ENCODE measurements around the gene COL27A1. TPM values are rescaled to one million over a fixed set of nuclear protein-coding genes. Genes with fewer than 3 reads are reported as not detected.
"Not testable (repeated sequence)": the region's sequence is repeated elsewhere in the genome, so short reads cannot be mapped to it uniquely, and the experiment has no call there.

The COL27A1 gene
- total RNA-seq, 2 experiments from 2014 or later = 11.4 to 12.2 TPM

- DNase-seq = no peak
- Mint-ChIP-seq H3K4me3 (no peak overlapping the region), H3K27me3 (no peaks in the 10 kb centered on the region), H3K27ac (no peak overlapping the region), H3K9me3 (peaks cover 6% of the 10 kb centered on the region), H3K4me1 (no peaks in the 10 kb centered on the region), H3K36me3 (peaks cover 3% of the 10 kb centered on the region)
Observed at GRCh38 chr9:114190563-114190905, 35.2 kb downstream of the COL27A1 start.

GRCh38 chr9:114191402-114191801, 36.1 kb downstream of the COL27A1 start:
- DNase-seq, H3K4me3 Mint-ChIP-seq, H3K27ac Mint-ChIP-seq, H3K27me3 Mint-ChIP-seq, H3K36me3 Mint-ChIP-seq, H3K9me3 Mint-ChIP-seq, H3K4me1 Mint-ChIP-seq: not testable (repeated sequence)

GRCh38 chr9:114192539-114192938, 37.2 kb downstream of the COL27A1 start:
- peaks cover 6% of the 10 kb centered on the region for H3K9me3 Mint-ChIP-seq
- no peak overlapping the region for H3K4me3 Mint-ChIP-seq
- DNase-seq = no peak
- H3K4me1 Mint-ChIP-seq = no peaks in the 10 kb centered on the region
- H3K27ac Mint-ChIP-seq = no peak overlapping the region
- H3K27me3 Mint-ChIP-seq = no peaks in the 10 kb centered on the region
- peaks cover 3% of the 10 kb centered on the region for H3K36me3 Mint-ChIP-seq

GRCh38 chr9:114193090-114193489, 37.8 kb downstream of the COL27A1 start:
- Mint-ChIP-seq H3K4me1 (no peaks in the 10 kb centered on the region), H3K27me3 (no peaks in the 10 kb centered on the region), H3K9me3 (peaks cover 6% of the 10 kb centered on the region), H3K36me3 (peaks cover 3% of the 10 kb centered on the region), H3K27ac (no peak overlapping the region), H3K4me3 (no peak overlapping the region)
- no peak for DNase-seq

- H3K27ac Mint-ChIP-seq = no peak overlapping the region
- H3K27me3 Mint-ChIP-seq = no peaks in the 10 kb centered on the region
- H3K4me3 Mint-ChIP-seq = no peak overlapping the region
- no peaks in the 10 kb centered on the region for H3K9me3 Mint-ChIP-seq
- no peaks in the 10 kb centered on the region for H3K4me1 Mint-ChIP-seq
- no peaks in the 10 kb centered on the region for H3K36me3 Mint-ChIP-seq
- no peak for DNase-seq
Observed at GRCh38 chr9:114196117-114196516, 40.8 kb downstream of the COL27A1 start.

GRCh38 chr9:114196979-114197622, 41.8 kb downstream of the COL27A1 start:
- DNase-seq = no peak
- no peaks in the 10 kb centered on the region for H3K4me1 Mint-ChIP-seq
- no peak overlapping the region for H3K4me3 Mint-ChIP-seq
- H3K9me3 Mint-ChIP-seq = no peaks in the 10 kb centered on the region
- no peaks in the 10 kb centered on the region for H3K36me3 Mint-ChIP-seq
- no peaks in the 10 kb centered on the region for H3K27me3 Mint-ChIP-seq
- H3K27ac Mint-ChIP-seq = no peak overlapping the region

- DNase-seq = no peak
- no peaks in the 10 kb centered on the region for H3K36me3 Mint-ChIP-seq
- no peaks in the 10 kb centered on the region for H3K9me3 Mint-ChIP-seq
- no peaks in the 10 kb centered on the region for H3K4me1 Mint-ChIP-seq
- no peak overlapping the region for H3K27ac Mint-ChIP-seq
- H3K4me3 Mint-ChIP-seq = no peak overlapping the region
- H3K27me3 Mint-ChIP-seq = no peaks in the 10 kb centered on the region
Observed at GRCh38 chr9:114198249-114199040, 43.1 kb downstream of the COL27A1 start.

GRCh38 chr9:114200721-114201300, 45.5 kb downstream of the COL27A1 start:
- H3K9me3 Mint-ChIP-seq = no peaks in the 10 kb centered on the region
- H3K36me3 Mint-ChIP-seq = no peaks in the 10 kb centered on the region
- H3K27ac Mint-ChIP-seq = no peak overlapping the region
- DNase-seq = no peak
- H3K27me3 Mint-ChIP-seq = no peaks in the 10 kb centered on the region
- H3K4me3 Mint-ChIP-seq = no peak overlapping the region
- no peaks in the 10 kb centered on the region for H3K4me1 Mint-ChIP-seq

- H3K4me3 Mint-ChIP-seq = no peak overlapping the region
- H3K27ac Mint-ChIP-seq = no peak overlapping the region
- no peaks in the 10 kb centered on the region for H3K9me3 Mint-ChIP-seq
- no peaks in the 10 kb centered on the region for H3K4me1 Mint-ChIP-seq
- H3K27me3 Mint-ChIP-seq = no peaks in the 10 kb centered on the region
- H3K36me3 Mint-ChIP-seq = no peaks in the 10 kb centered on the region
- no peak for DNase-seq
Observed at GRCh38 chr9:114202396-114202795, 47.1 kb downstream of the COL27A1 start.

GRCh38 chr9:114202849-114203248, 47.5 kb downstream of the COL27A1 start:
- no peaks in the 10 kb centered on the region for H3K36me3 Mint-ChIP-seq
- DNase-seq = no peak
- H3K4me3 Mint-ChIP-seq = no peak overlapping the region
- no peaks in the 10 kb centered on the region for H3K27me3 Mint-ChIP-seq
- no peaks in the 10 kb centered on the region for H3K4me1 Mint-ChIP-seq
- no peaks in the 10 kb centered on the region for H3K9me3 Mint-ChIP-seq
- no peak overlapping the region for H3K27ac Mint-ChIP-seq

GRCh38 chr9:114203410-114204140, 48.2 kb downstream of the COL27A1 start:
- no peaks in the 10 kb centered on the region for H3K27me3 Mint-ChIP-seq
- H3K4me3 Mint-ChIP-seq = no peak overlapping the region
- no peaks in the 10 kb centered on the region for H3K9me3 Mint-ChIP-seq
- DNase-seq = no peak
- H3K4me1 Mint-ChIP-seq = no peaks in the 10 kb centered on the region
- no peaks in the 10 kb centered on the region for H3K36me3 Mint-ChIP-seq
- H3K27ac Mint-ChIP-seq = no peak overlapping the region

GRCh38 chr9:114204265-114204664, 48.9 kb downstream of the COL27A1 start:
- Mint-ChIP-seq H3K4me3 (no peak overlapping the region), H3K27me3 (no peaks in the 10 kb centered on the region), H3K9me3 (no peaks in the 10 kb centered on the region), H3K4me1 (no peaks in the 10 kb centered on the region), H3K27ac (no peak overlapping the region), H3K36me3 (no peaks in the 10 kb centered on the region)
- DNase-seq = no peak

GRCh38 chr9:114205171-114206015, 50.1 kb downstream of the COL27A1 start:
- Mint-ChIP-seq H3K36me3 (no peaks in the 10 kb centered on the region), H3K4me3 (no peak overlapping the region), H3K9me3 (no peaks in the 10 kb centered on the region)

GRCh38 chr9:114206221-114206789, 51.0 kb downstream of the COL27A1 start:
- Mint-ChIP-seq H3K27me3 (no peaks in the 10 kb centered on the region), H3K4me1 (no peaks in the 10 kb centered on the region), H3K36me3 (no peaks in the 10 kb centered on the region), H3K9me3 (no peaks in the 10 kb centered on the region), H3K27ac (no peak overlapping the region), H3K4me3 (no peak overlapping the region)
- DNase-seq = no peak

More at GRCh38 chr9:114205171-114206015, 50.1 kb downstream of the COL27A1 start:
- H3K27me3 Mint-ChIP-seq = no peaks in the 10 kb centered on the region
- DNase-seq = no peak
- H3K27ac Mint-ChIP-seq = no peak overlapping the region
- H3K4me1 Mint-ChIP-seq = no peaks in the 10 kb centered on the region
